ENCODE measurements around the gene HMG20A.

The HMG20A gene

DNA sequence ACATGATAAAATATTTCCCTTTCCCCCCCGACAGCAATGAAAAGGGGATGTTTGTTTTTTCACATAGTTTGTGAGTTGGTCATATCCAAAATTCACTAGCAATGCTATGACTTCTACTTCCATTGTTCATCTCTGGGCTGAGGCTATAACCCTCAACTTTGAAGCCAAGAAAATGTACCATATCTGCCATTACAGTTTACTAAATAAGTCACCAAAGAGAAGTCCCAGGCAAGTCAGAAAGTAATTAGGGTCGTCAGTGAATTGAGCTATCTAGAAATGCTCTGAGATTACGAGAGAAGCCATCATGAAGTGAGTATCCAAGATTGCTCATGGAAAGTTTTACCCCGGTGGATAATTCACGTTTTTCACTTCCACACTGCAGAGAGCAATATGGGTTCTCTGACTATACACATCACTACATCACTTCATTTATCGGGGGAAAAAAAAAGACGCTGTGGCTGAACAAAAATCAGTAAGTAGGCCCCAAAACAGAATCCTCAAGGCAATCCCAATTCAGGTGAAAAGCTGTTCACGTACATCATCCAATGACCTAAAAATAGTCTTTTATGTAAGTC, 2.2 kb upstream of the HMG20A start:
- TF ChIP-seq, protein P1, sequence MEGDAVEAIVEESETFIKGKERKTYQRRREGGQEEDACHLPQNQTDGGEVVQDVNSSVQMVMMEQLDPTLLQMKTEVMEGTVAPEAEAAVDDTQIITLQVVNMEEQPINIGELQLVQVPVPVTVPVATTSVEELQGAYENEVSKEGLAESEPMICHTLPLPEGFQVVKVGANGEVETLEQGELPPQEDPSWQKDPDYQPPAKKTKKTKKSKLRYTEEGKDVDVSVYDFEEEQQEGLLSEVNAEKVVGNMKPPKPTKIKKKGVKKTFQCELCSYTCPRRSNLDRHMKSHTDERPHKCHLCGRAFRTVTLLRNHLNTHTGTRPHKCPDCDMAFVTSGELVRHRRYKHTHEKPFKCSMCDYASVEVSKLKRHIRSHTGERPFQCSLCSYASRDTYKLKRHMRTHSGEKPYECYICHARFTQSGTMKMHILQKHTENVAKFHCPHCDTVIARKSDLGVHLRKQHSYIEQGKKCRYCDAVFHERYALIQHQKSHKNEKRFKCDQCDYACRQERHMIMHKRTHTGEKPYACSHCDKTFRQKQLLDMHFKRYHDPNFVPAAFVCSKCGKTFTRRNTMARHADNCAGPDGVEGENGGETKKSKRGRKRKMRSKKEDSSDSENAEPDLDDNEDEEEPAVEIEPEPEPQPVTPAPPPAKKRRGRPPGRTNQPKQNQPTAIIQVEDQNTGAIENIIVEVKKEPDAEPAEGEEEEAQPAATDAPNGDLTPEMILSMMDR (IDR thresholded peaks at IDR 0.05; ENCODE audit: borderline replicate concordance, control extremely low read depth, extremely low read depth, insufficient read depth, missing control alignments), result no peak
- in situ Hi-C loops (cut with MboI; ENCODE audit: low sequenced_read_pairs, unreplicated experiment), result no loop called here
- no peak for DNase-seq (ENCODE audit: low spot score)

GRCh38 chr15:77418966-77419835, 1.5 kb upstream of the HMG20A start:
- peak; percentile 63 for DNase-seq (ENCODE audit: low spot score)
- in situ Hi-C loops (cut with MboI; ENCODE audit: low sequenced_read_pairs, unreplicated experiment), result no loop called here
- TF ChIP-seq, protein P1 (IDR thresholded peaks at IDR 0.05; ENCODE audit: borderline replicate concordance, control extremely low read depth, extremely low read depth, insufficient read depth, missing control alignments), result peak; percentile 56

DNA sequence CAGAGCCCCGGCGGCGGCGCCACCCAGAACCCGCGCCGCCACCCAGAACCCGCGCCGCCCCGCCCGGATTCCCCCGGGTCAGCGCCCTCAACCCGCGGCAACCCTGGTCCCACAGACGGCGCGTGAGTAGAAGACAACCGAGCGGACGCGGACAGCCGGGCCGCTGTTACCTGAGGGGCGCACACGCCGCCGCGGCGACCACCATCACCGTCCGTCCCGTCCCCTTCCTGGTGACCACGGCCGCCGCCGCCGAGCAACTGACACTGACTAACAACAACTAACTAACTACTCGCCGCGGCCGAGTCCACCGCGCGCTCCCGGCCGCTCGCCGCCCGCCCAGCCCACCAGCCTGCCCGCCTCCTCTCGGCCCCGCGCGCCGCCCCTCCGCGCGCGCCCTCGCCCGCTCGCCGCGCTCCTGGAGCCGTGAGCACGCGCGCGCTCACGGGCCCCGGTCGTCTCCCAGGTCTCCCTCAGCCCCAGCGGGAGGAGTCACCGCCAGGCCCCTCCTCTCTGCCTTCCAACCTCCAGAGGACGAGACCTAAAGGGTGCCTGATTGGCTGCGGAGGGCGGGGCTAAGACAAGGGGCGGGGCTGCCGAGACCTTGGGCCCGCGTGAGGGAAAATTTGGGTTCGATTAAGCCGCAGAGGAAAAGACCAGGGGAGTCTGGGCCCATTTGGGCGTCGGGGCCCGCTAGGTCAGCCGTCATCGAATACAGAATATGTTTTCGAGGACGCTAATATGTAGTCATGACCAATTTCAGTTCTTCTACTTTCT, 665 bp upstream of the HMG20A start, which contains the start of gene PEAK1:
Gene PEAK1, minus strand, starts transcription at position 269 of the 774 bp plus-strand sequence. CDS start 238,178 bp downstream, outside the sequence.
- in situ Hi-C loops (cut with MboI; ENCODE audit: low sequenced_read_pairs, unreplicated experiment), result no loop called here
- TF ChIP-seq, protein P1 (IDR thresholded peaks at IDR 0.05; ENCODE audit: borderline replicate concordance, control extremely low read depth, extremely low read depth, insufficient read depth, missing control alignments), result no peak
- DNase-seq (ENCODE audit: low spot score), result peak; percentile 96

- no peak for DNase-seq (ENCODE audit: low spot score)
- TF ChIP-seq, protein P1 (IDR thresholded peaks at IDR 0.05; ENCODE audit: borderline replicate concordance, control extremely low read depth, extremely low read depth, insufficient read depth, missing control alignments), result no peak
- in situ Hi-C loops (cut with MboI; ENCODE audit: low sequenced_read_pairs, unreplicated experiment), result no loop called here
Observed at GRCh38 chr15:77421370-77421700, 647 bp downstream of the HMG20A start.

- no peak for DNase-seq (ENCODE audit: low spot score)
- in situ Hi-C loops (cut with MboI; ENCODE audit: low sequenced_read_pairs, unreplicated experiment), result no loop called here
- TF ChIP-seq, protein P1 (IDR thresholded peaks at IDR 0.05; ENCODE audit: borderline replicate concordance, control extremely low read depth, extremely low read depth, insufficient read depth, missing control alignments), result no peak
Observed at GRCh38 chr15:77425104-77425503, 4.4 kb downstream of the HMG20A start.

GRCh38 chr15:77426377-77426776, 5.7 kb downstream of the HMG20A start:
- no peak for DNase-seq (ENCODE audit: low spot score)
- in situ Hi-C loops (cut with MboI; ENCODE audit: low sequenced_read_pairs, unreplicated experiment), result no loop called here
- TF ChIP-seq, protein P1 (IDR thresholded peaks at IDR 0.05; ENCODE audit: borderline replicate concordance, control extremely low read depth, extremely low read depth, insufficient read depth, missing control alignments), result no peak
